Activated T-helper 1 cell treated with anti-CD3 and anti-CD28 coated beads, Interleukin-12 subunit alpha, Interleukin-12 subunit beta, Interleukin-2, Interleukin-4 antibody, amounts not matched to agents 30 ng/mL and 10 ng/mL and 1 ng/mL, durations not matched to agents 14 hours and 24 hours and 36 hours (primary cell): Measurements from ENCODE around the gene PIAS2. TPM values are rescaled to one million over a fixed set of nuclear protein-coding genes. Genes with fewer than 3 reads are reported as not detected.
"Not testable (repeated sequence)": the region's sequence is repeated elsewhere in the genome, so short reads cannot be mapped to it uniquely, and the experiment has no call there.

Experiments
- DNase-seq: peaks from one replicate; pipeline ENCODE4 v3.0.0; 2021; ENCODE audit warnings: low spot score
- H3K27ac Mint-ChIP-seq: one replicate; pipeline ENCODE4 v1.8.0; 2021; ENCODE audit warnings: mild to moderate bottlenecking, mixed read lengths
- H3K27me3 Mint-ChIP-seq: one replicate; pipeline ENCODE4 v1.8.0; 2022; ENCODE audit warnings: mild to moderate bottlenecking, moderate library complexity, mixed read lengths; ENCODE audit not compliant: insufficient read depth
- H3K36me3 Mint-ChIP-seq: one replicate; pipeline ENCODE4 v1.8.0; 2021; ENCODE audit warnings: low read depth, mixed read lengths
- H3K4me1 Mint-ChIP-seq: one replicate; pipeline ENCODE4 v1.8.0; 2021; ENCODE audit warnings: low read depth, mixed read lengths
- H3K4me3 Mint-ChIP-seq: one replicate; pipeline ENCODE4 v1.8.0; 2021; ENCODE audit warnings: mild to moderate bottlenecking, moderate library complexity, mixed read lengths
- H3K9me3 Mint-ChIP-seq: one replicate; pipeline ENCODE4 v1.8.0; 2021; ENCODE audit warnings: mixed read lengths
- intact Hi-C: fragments of 100-400 bp; cut with micrococcal nuclease; formaldehyde crosslinking; loops from one replicate; pipeline ENCODE4 v1.15.1; 2024
- total RNA-seq: library from RNA; stranded (reverse); gene quantifications from 2 replicates; pipeline ENCODE4 v1.2.3, GENCODE V29; 2022

PIAS2 gene
- total RNA-seq, 1 donor from 2014 or later = 28.7 TPM

- DNase-seq = no peak
- Mint-ChIP-seq H3K9me3 (no peaks in the 10 kb centered on the region), H3K27me3 (no peaks in the 10 kb centered on the region), H3K4me3 (no peak overlapping the region), H3K4me1 (no peaks in the 10 kb centered on the region), H3K36me3 (no peaks in the 10 kb centered on the region), H3K27ac (no peak overlapping the region)
- intact Hi-C loops = no loop called here
Measured at GRCh38 chr18:46812311-46812710, 105.0 kb downstream of the PIAS2 start.

- H3K27ac Mint-ChIP-seq = no peak overlapping the region
- H3K4me3 Mint-ChIP-seq = no peak overlapping the region
- no peaks in the 10 kb centered on the region for H3K9me3 Mint-ChIP-seq
- intact Hi-C loops = no loop called here
- DNase-seq = no peak
- H3K27me3 Mint-ChIP-seq = no peaks in the 10 kb centered on the region
- H3K36me3 Mint-ChIP-seq = no peaks in the 10 kb centered on the region
- no peaks in the 10 kb centered on the region for H3K4me1 Mint-ChIP-seq
Measured at GRCh38 chr18:46810481-46811000, 106.8 kb downstream of the PIAS2 start.

- Mint-ChIP-seq H3K27me3 (no peaks in the 10 kb centered on the region), H3K36me3 (no peaks in the 10 kb centered on the region), H3K4me3 (no peak overlapping the region), H3K9me3 (no peaks in the 10 kb centered on the region), H3K27ac (no peak overlapping the region), H3K4me1 (no peaks in the 10 kb centered on the region)
- intact Hi-C loops = no loop called here
- no peak for DNase-seq
Measured at GRCh38 chr18:46809145-46809544, 108.2 kb downstream of the PIAS2 start.

- H3K27ac Mint-ChIP-seq, H3K27me3 Mint-ChIP-seq, H3K9me3 Mint-ChIP-seq, H3K4me1 Mint-ChIP-seq, DNase-seq, intact Hi-C loops, H3K36me3 Mint-ChIP-seq, H3K4me3 Mint-ChIP-seq: not testable (repeated sequence)
Measured at GRCh38 chr18:46795945-46796344, 121.4 kb downstream of the PIAS2 start.

- Mint-ChIP-seq H3K27ac (no peak overlapping the region), H3K4me1 (no peaks in the 10 kb centered on the region), H3K36me3 (no peaks in the 10 kb centered on the region), H3K9me3 (no peaks in the 10 kb centered on the region), H3K27me3 (no peaks in the 10 kb centered on the region), H3K4me3 (no peak overlapping the region)
- DNase-seq = no peak
- intact Hi-C loops = no loop called here
Measured at GRCh38 chr18:46794607-46795006, 122.7 kb downstream of the PIAS2 start.

- H3K27ac Mint-ChIP-seq = no peak overlapping the region
- intact Hi-C loops = no loop called here
- no peaks in the 10 kb centered on the region for H3K27me3 Mint-ChIP-seq
- no peak for DNase-seq
- no peaks in the 10 kb centered on the region for H3K9me3 Mint-ChIP-seq
- H3K36me3 Mint-ChIP-seq = no peaks in the 10 kb centered on the region
- no peaks in the 10 kb centered on the region for H3K4me1 Mint-ChIP-seq
- no peak overlapping the region for H3K4me3 Mint-ChIP-seq
Measured at GRCh38 chr18:46793565-46793964, 123.7 kb downstream of the PIAS2 start.

- intact Hi-C loops = no loop called here
- H3K36me3 Mint-ChIP-seq = no peaks in the 10 kb centered on the region
Measured at GRCh38 chr18:46789088-46789487, 128.2 kb downstream of the PIAS2 start.

GRCh38 chr18:46787674-46788073 lies 129.6 kb downstream of the PIAS2 start:
- Mint-ChIP-seq H3K9me3 (peaks cover 4% of the 10 kb centered on the region), H3K4me1 (no peaks in the 10 kb centered on the region), H3K27ac (no peak overlapping the region), H3K27me3 (no peaks in the 10 kb centered on the region), H3K4me3 (no peak overlapping the region), H3K36me3 (no peaks in the 10 kb centered on the region)
- intact Hi-C loops = no loop called here
- DNase-seq = no peak

More at GRCh38 chr18:46789088-46789487, 128.2 kb downstream of the PIAS2 start:
- DNase-seq = no peak
- H3K27ac Mint-ChIP-seq = no peak overlapping the region
- no peak overlapping the region for H3K4me3 Mint-ChIP-seq
- peaks cover 4% of the 10 kb centered on the region for H3K9me3 Mint-ChIP-seq
- H3K4me1 Mint-ChIP-seq = no peaks in the 10 kb centered on the region
- no peaks in the 10 kb centered on the region for H3K27me3 Mint-ChIP-seq

GRCh38 chr18:46772357-46772756 lies 144.9 kb downstream of the PIAS2 start:
- intact Hi-C loops = no loop called here
- Mint-ChIP-seq H3K4me1 (no peaks in the 10 kb centered on the region), H3K27ac (no peak overlapping the region), H3K9me3 (no peaks in the 10 kb centered on the region), H3K4me3 (no peak overlapping the region), H3K36me3 (no peaks in the 10 kb centered on the region), H3K27me3 (peaks cover 2% of the 10 kb centered on the region)
- no peak for DNase-seq

GRCh38 chr18:46771141-46771540 lies 146.2 kb downstream of the PIAS2 start:
- no peaks in the 10 kb centered on the region for H3K9me3 Mint-ChIP-seq
- H3K36me3 Mint-ChIP-seq = no peaks in the 10 kb centered on the region
- H3K27ac Mint-ChIP-seq = no peak overlapping the region
- H3K27me3 Mint-ChIP-seq = peaks cover 2% of the 10 kb centered on the region
- H3K4me3 Mint-ChIP-seq = no peak overlapping the region
- no peaks in the 10 kb centered on the region for H3K4me1 Mint-ChIP-seq
- intact Hi-C loops = no loop called here
- DNase-seq = no peak

- no peak overlapping the region for H3K27ac Mint-ChIP-seq
- H3K4me1 Mint-ChIP-seq = no peaks in the 10 kb centered on the region
- H3K9me3 Mint-ChIP-seq = no peaks in the 10 kb centered on the region
- intact Hi-C loops = no loop called here
- peaks cover 2% of the 10 kb centered on the region for H3K27me3 Mint-ChIP-seq
- no peak for DNase-seq
- no peak overlapping the region for H3K4me3 Mint-ChIP-seq
- no peaks in the 10 kb centered on the region for H3K36me3 Mint-ChIP-seq
Measured at GRCh38 chr18:46770708-46771107, 146.6 kb downstream of the PIAS2 start.

- H3K4me3 Mint-ChIP-seq = no peak overlapping the region
- no peaks in the 10 kb centered on the region for H3K4me1 Mint-ChIP-seq
- H3K27me3 Mint-ChIP-seq = peaks cover 13% of the 10 kb centered on the region
- H3K27ac Mint-ChIP-seq = no peak overlapping the region
- no peak for DNase-seq
- intact Hi-C loops = no loop called here
- H3K36me3 Mint-ChIP-seq = no peaks in the 10 kb centered on the region
- H3K9me3 Mint-ChIP-seq = no peaks in the 10 kb centered on the region
Measured at GRCh38 chr18:46768166-46768921, 149.0 kb downstream of the PIAS2 start.

GRCh38 chr18:46767217-46767616 lies 150.1 kb downstream of the PIAS2 start:
- Mint-ChIP-seq H3K4me3 (no peak overlapping the region), H3K9me3 (no peaks in the 10 kb centered on the region), H3K27ac (no peak overlapping the region), H3K27me3 (peaks cover 20% of the 10 kb centered on the region), H3K4me1 (no peaks in the 10 kb centered on the region), H3K36me3 (no peaks in the 10 kb centered on the region)
- intact Hi-C loops = no loop called here
- DNase-seq = no peak

- Mint-ChIP-seq H3K4me3 (no peak overlapping the region), H3K27me3 (peaks cover 29% of the 10 kb centered on the region), H3K36me3 (no peaks in the 10 kb centered on the region), H3K27ac (no peak overlapping the region), H3K9me3 (no peaks in the 10 kb centered on the region), H3K4me1 (no peaks in the 10 kb centered on the region)
- intact Hi-C loops = no loop called here
- DNase-seq = no peak
Measured at GRCh38 chr18:46764586-46764985, 152.7 kb downstream of the PIAS2 start.
